ENCODE results near the gene FAM200B. TPM values are rescaled to one million over a fixed set of nuclear protein-coding genes. Genes with fewer than 3 reads are reported as not detected.

Gene FAM200B
- total RNA-seq, 2 donors from 2014 or later, result 27.8 to 35.2 TPM

DNA sequence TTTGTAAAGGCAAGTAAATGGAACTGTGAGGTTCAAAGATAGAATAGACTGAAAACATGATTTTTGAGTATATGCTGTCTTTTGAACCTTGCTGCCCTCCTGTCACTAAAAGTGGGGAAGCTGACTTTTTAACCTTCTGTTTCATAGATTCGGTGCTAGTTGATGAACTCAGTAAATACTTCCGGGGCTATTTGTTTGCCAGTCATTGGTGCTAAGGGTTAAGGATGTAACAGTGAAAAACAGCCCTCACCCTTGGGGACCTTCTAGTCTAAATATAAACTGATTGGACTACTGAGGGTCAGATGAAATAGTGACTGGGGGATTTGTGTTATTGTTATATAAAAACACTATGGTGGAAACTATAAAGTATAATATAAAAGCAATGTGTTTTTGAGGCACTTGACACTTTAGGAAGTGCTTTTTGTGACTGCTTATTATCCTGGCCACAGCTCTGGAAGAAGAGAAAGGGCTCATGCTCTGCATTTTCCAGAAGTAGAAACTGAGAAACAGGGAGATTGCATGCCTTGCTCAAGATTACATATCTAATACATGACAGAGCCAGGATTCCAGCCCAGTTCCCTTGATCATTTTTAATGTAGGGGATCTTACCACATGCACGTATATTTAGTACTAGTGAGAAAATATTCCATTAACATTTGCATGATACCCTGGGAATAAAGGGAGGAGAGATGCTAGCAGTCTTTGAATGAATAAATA lies 25.2 kb downstream of the FAM200B start:
- no peaks in the 10 kb centered on the region for H3K27me3 ChIP-seq (replicated peaks; ENCODE audit: insufficient read depth)
- H3K9me3 ChIP-seq, result no peaks in the 10 kb centered on the region
- H3K4me3 ChIP-seq, result no peak overlapping the region
- ATAC-seq (ENCODE audit: insufficient number of reproducible peaks, low FRiP score, low read depth) (no peak), DNase-seq (ENCODE audit: low spot score) (no peak)
- H3K4me1 ChIP-seq (ENCODE audit: control insufficient read depth in 1 of 2, low read depth in 2 of 2), result peaks cover 2 to 5% of the 10 kb centered on the region in 2 donors
- TF ChIP-seq, protein P1, sequence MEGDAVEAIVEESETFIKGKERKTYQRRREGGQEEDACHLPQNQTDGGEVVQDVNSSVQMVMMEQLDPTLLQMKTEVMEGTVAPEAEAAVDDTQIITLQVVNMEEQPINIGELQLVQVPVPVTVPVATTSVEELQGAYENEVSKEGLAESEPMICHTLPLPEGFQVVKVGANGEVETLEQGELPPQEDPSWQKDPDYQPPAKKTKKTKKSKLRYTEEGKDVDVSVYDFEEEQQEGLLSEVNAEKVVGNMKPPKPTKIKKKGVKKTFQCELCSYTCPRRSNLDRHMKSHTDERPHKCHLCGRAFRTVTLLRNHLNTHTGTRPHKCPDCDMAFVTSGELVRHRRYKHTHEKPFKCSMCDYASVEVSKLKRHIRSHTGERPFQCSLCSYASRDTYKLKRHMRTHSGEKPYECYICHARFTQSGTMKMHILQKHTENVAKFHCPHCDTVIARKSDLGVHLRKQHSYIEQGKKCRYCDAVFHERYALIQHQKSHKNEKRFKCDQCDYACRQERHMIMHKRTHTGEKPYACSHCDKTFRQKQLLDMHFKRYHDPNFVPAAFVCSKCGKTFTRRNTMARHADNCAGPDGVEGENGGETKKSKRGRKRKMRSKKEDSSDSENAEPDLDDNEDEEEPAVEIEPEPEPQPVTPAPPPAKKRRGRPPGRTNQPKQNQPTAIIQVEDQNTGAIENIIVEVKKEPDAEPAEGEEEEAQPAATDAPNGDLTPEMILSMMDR (IDR thresholded peaks at IDR 0.05), result no peak
- H3K36me3 ChIP-seq, result no peaks in the 10 kb centered on the region
- H3K27ac ChIP-seq, result no peak overlapping the region

DNA sequence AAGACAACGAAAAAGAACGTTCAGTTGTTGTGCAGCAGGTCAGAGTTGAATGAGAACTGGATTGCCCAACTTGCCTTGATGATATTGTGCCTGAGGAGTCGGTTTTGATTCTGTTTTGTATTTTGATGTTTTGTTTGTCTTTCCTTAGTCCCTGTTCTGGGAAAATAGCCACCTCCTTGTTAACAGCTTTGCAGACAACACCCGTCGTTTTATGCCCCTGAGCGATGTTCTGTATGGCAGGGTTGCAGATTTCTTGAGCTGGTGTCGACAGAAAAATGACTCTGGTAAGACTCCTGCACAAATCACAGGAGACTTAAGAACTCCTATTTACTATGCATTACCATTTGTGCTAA lies 25.7 kb downstream of the FAM200B start:
- TF ChIP-seq, protein P1 (IDR thresholded peaks at IDR 0.05), result no peak
- no peaks in the 10 kb centered on the region for H3K36me3 ChIP-seq
- H3K9me3 ChIP-seq, result no peaks in the 10 kb centered on the region
- ATAC-seq (ENCODE audit: insufficient number of reproducible peaks, low FRiP score, low read depth) (no peak), DNase-seq (ENCODE audit: low spot score) (no peak)
- H3K27ac ChIP-seq, result no peak overlapping the region
- H3K4me1 ChIP-seq (ENCODE audit: control insufficient read depth in 1 of 2, low read depth in 2 of 2), result peaks cover 2 to 4% of the 10 kb centered on the region in 2 donors
- no peaks in the 10 kb centered on the region for H3K27me3 ChIP-seq (replicated peaks; ENCODE audit: insufficient read depth)
- H3K4me3 ChIP-seq, result no peak overlapping the region

DNA sequence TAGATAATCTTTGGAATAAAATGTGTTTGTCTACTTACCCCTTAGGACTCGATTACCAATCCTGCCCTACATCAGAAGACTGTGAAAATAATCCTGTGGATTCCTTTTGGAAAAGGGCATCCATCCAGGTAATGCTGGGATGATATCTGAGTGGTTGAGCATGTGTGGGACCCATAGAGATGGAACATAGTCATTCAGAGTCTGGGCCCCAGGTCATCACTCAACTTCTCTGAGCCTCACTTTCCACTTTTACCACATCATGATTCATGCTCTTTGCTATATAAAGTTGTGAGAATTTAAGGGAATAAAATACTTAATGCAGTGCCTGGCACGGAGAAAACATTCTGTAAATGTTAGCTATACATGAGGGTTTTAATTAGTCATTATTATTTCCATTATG lies 30.1 kb downstream of the FAM200B start:
- TF ChIP-seq, protein P1 (IDR thresholded peaks at IDR 0.05), result no peak
- no peak for DNase-seq (ENCODE audit: low spot score)
- no peak overlapping the region for H3K4me3 ChIP-seq

DNA sequence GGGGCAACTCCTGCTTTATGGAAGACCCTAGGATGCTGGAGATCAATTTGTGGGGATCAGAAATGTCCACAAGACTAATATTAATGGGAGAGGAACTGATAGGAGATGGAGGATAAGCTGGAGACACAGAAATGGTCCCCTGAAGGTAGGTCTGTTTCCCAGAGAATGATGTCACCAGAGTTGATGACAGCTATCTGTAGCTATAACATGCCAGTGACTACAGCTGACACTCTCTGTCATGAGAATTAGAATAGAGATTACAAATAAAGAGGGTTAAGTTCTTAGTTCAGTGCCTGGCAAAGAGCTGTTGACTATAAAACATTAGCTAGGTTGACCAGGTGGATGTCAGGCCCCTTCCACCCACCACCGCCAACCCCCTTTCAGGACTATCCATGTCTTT lies 30.6 kb downstream of the FAM200B start:
- no peak for DNase-seq (ENCODE audit: low spot score)
- no peak for ATAC-seq (ENCODE audit: insufficient number of reproducible peaks, low FRiP score, low read depth)

More for the DNA sequence above, 30.1 kb downstream of the FAM200B start:
- H3K9me3 ChIP-seq, result no peaks in the 10 kb centered on the region
- peaks cover 2 to 4% of the 10 kb centered on the region in 2 donors for H3K4me1 ChIP-seq (ENCODE audit: control insufficient read depth in 1 of 2, low read depth in 2 of 2)
- no peak overlapping the region for H3K27ac ChIP-seq
- H3K27me3 ChIP-seq (replicated peaks; ENCODE audit: insufficient read depth), result no peaks in the 10 kb centered on the region
- no peaks in the 10 kb centered on the region for H3K36me3 ChIP-seq
- ATAC-seq (ENCODE audit: insufficient number of reproducible peaks, low FRiP score, low read depth), result no peak

DNA sequence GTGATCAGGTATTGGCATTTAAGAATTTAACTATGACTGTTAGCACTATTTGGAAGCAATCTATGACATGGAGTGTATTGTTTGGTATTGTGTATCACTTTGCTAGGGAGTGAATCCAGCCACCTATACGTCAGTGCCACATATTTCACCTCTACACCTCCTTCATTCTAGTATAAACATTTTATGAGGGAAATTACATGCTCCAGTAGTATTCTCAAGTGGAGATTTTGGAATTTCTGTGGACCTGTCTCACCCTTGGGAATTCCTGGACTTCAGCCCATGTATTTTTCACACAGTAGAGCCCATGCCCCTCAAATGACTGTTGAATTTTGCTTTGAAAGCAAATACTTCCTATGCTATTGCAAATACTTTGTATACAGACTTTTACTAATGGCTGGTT lies 32.5 kb downstream of the FAM200B start:
- Histone ChIP-seq H3K9me3 (no peaks in the 10 kb centered on the region), H3K27ac (no peak overlapping the region), H3K4me1 (ENCODE audit: control insufficient read depth in 1 of 2, low read depth in 2 of 2) (peaks cover 4 to 16% of the 10 kb centered on the region in 2 donors), H3K36me3 (no peaks in the 10 kb centered on the region), H3K4me3 (no peak overlapping the region), H3K27me3 (replicated peaks; ENCODE audit: insufficient read depth) (no peaks in the 10 kb centered on the region)
- TF ChIP-seq, protein P1 (IDR thresholded peaks at IDR 0.05), result no peak
- DNase-seq (ENCODE audit: low spot score) (no peak), ATAC-seq (ENCODE audit: insufficient number of reproducible peaks, low FRiP score, low read depth) (no peak)

More for the DNA sequence above, 30.6 kb downstream of the FAM200B start:
- Histone ChIP-seq H3K4me3 (no peak overlapping the region), H3K36me3 (no peaks in the 10 kb centered on the region), H3K27me3 (replicated peaks; ENCODE audit: insufficient read depth) (no peaks in the 10 kb centered on the region), H3K27ac (no peak overlapping the region), H3K9me3 (no peaks in the 10 kb centered on the region), H3K4me1 (ENCODE audit: control insufficient read depth in 1 of 2, low read depth in 2 of 2) (peaks cover 4 to 7% of the 10 kb centered on the region in 2 donors)
- TF ChIP-seq, protein P1 (IDR thresholded peaks at IDR 0.05), result no peak

Measured in thoracic aorta (tissue), 2 donors.